ENCODE results near the gene HOPX.

The HOPX gene

GRCh38 chr4:56653461-56654237 lies 27.4 kb downstream of the HOPX start:
- Histone ChIP-seq H3K4me1 (ENCODE audit: control insufficient read depth, insufficient read depth, low read length) (peaks cover 40% of the 10 kb centered on the region), H3K9me3 (replicated peaks; ENCODE audit: low read length) (no peaks in the 10 kb centered on the region), H3K9ac (ENCODE audit: low read depth, low read length) (no peak overlapping the region), H3K27me3 (ENCODE audit: control insufficient read depth, insufficient read depth, low read length) (peaks cover 5% of the 10 kb centered on the region), H3K4me2 (ENCODE audit: low read length) (no peak overlapping the region), H3K4me3 (ENCODE audit: low read length) (no peak overlapping the region), H3K36me3 (ENCODE audit: insufficient read depth, low read length) (no peaks in the 10 kb centered on the region)

- Histone ChIP-seq H3K9ac (ENCODE audit: low read depth, low read length) (no peak overlapping the region), H3K27me3 (ENCODE audit: control insufficient read depth, insufficient read depth, low read length) (peaks cover 3% of the 10 kb centered on the region), H3K36me3 (ENCODE audit: insufficient read depth, low read length) (no peaks in the 10 kb centered on the region), H3K9me3 (replicated peaks; ENCODE audit: low read length) (no peaks in the 10 kb centered on the region), H3K4me1 (ENCODE audit: control insufficient read depth, insufficient read depth, low read length) (peaks cover 33% of the 10 kb centered on the region), H3K4me3 (ENCODE audit: low read length) (no peak overlapping the region), H3K4me2 (ENCODE audit: low read length) (no peak overlapping the region)
These were observed 28.9 kb downstream of the HOPX start for GRCh38 chr4:56652196-56652595.

GRCh38 chr4:56651056-56651350 lies 30.1 kb downstream of the HOPX start:
- H3K9ac ChIP-seq (ENCODE audit: low read depth, low read length) = no peak overlapping the region
- no peak overlapping the region for H3K4me2 ChIP-seq (ENCODE audit: low read length)
- H3K36me3 ChIP-seq (ENCODE audit: insufficient read depth, low read length) = no peaks in the 10 kb centered on the region
- H3K4me3 ChIP-seq (ENCODE audit: low read length) = no peak overlapping the region
- H3K27me3 ChIP-seq (ENCODE audit: control insufficient read depth, insufficient read depth, low read length) = no peaks in the 10 kb centered on the region
- peaks cover 27% of the 10 kb centered on the region for H3K4me1 ChIP-seq (ENCODE audit: control insufficient read depth, insufficient read depth, low read length)
- H3K9me3 ChIP-seq (replicated peaks; ENCODE audit: low read length) = no peaks in the 10 kb centered on the region

GRCh38 chr4:56650262-56651055 lies 30.6 kb downstream of the HOPX start:
- no peaks in the 10 kb centered on the region for H3K9me3 ChIP-seq (replicated peaks; ENCODE audit: low read length)
- H3K9ac ChIP-seq (ENCODE audit: low read depth, low read length) = no peak overlapping the region
- peaks cover 27% of the 10 kb centered on the region for H3K4me1 ChIP-seq (ENCODE audit: control insufficient read depth, insufficient read depth, low read length)
- no peak overlapping the region for H3K4me3 ChIP-seq (ENCODE audit: low read length)
- H3K27me3 ChIP-seq (ENCODE audit: control insufficient read depth, insufficient read depth, low read length) = no peaks in the 10 kb centered on the region
- no peaks in the 10 kb centered on the region for H3K36me3 ChIP-seq (ENCODE audit: insufficient read depth, low read length)
- no peak overlapping the region for H3K4me2 ChIP-seq (ENCODE audit: low read length)

- Histone ChIP-seq H3K4me3 (ENCODE audit: low read length) (no peak overlapping the region), H3K27me3 (ENCODE audit: control insufficient read depth, insufficient read depth, low read length) (no peaks in the 10 kb centered on the region), H3K4me1 (ENCODE audit: control insufficient read depth, insufficient read depth, low read length) (peaks cover 22% of the 10 kb centered on the region), H3K9me3 (replicated peaks; ENCODE audit: low read length) (no peaks in the 10 kb centered on the region), H3K36me3 (ENCODE audit: insufficient read depth, low read length) (no peaks in the 10 kb centered on the region), H3K4me2 (ENCODE audit: low read length) (no peak overlapping the region), H3K9ac (ENCODE audit: low read depth, low read length) (no peak overlapping the region)
These were observed 31.4 kb downstream of the HOPX start for GRCh38 chr4:56649445-56650261.

GRCh38 chr4:56648824-56649151 lies 32.3 kb downstream of the HOPX start:
- Histone ChIP-seq H3K4me1 (ENCODE audit: control insufficient read depth, insufficient read depth, low read length) (peaks cover 13% of the 10 kb centered on the region), H3K9ac (ENCODE audit: low read depth, low read length) (no peak overlapping the region), H3K4me3 (ENCODE audit: low read length) (no peak overlapping the region), H3K27me3 (ENCODE audit: control insufficient read depth, insufficient read depth, low read length) (no peaks in the 10 kb centered on the region), H3K9me3 (replicated peaks; ENCODE audit: low read length) (no peaks in the 10 kb centered on the region), H3K36me3 (ENCODE audit: insufficient read depth, low read length) (no peaks in the 10 kb centered on the region), H3K4me2 (ENCODE audit: low read length) (no peak overlapping the region)

GRCh38 chr4:56648021-56648823 lies 32.9 kb downstream of the HOPX start:
- H3K27me3 ChIP-seq (ENCODE audit: control insufficient read depth, insufficient read depth, low read length) = no peaks in the 10 kb centered on the region
- H3K9ac ChIP-seq (ENCODE audit: low read depth, low read length) = no peak overlapping the region
- no peaks in the 10 kb centered on the region for H3K9me3 ChIP-seq (replicated peaks; ENCODE audit: low read length)
- H3K4me3 ChIP-seq (ENCODE audit: low read length) = no peak overlapping the region
- H3K36me3 ChIP-seq (ENCODE audit: insufficient read depth, low read length) = no peaks in the 10 kb centered on the region
- no peak overlapping the region for H3K4me2 ChIP-seq (ENCODE audit: low read length)
- H3K4me1 ChIP-seq (ENCODE audit: control insufficient read depth, insufficient read depth, low read length) = peaks cover 8% of the 10 kb centered on the region

GRCh38 chr4:56646341-56646740 lies 34.8 kb downstream of the HOPX start:
- H3K4me1 ChIP-seq (ENCODE audit: control insufficient read depth, insufficient read depth, low read length) = peaks cover 17% of the 10 kb centered on the region
- H3K27me3 ChIP-seq (ENCODE audit: control insufficient read depth, insufficient read depth, low read length) = no peaks in the 10 kb centered on the region
- H3K4me3 ChIP-seq (ENCODE audit: low read length) = no peak overlapping the region

GRCh38 chr4:56643596-56643995 lies 37.5 kb downstream of the HOPX start:
- Histone ChIP-seq H3K9ac (ENCODE audit: low read depth, low read length) (no peak overlapping the region), H3K36me3 (ENCODE audit: insufficient read depth, low read length) (no peaks in the 10 kb centered on the region), H3K4me3 (ENCODE audit: low read length) (no peak overlapping the region), H3K9me3 (replicated peaks; ENCODE audit: low read length) (no peaks in the 10 kb centered on the region), H3K4me1 (ENCODE audit: control insufficient read depth, insufficient read depth, low read length) (peaks cover 29% of the 10 kb centered on the region), H3K4me2 (ENCODE audit: low read length) (no peak overlapping the region), H3K27me3 (ENCODE audit: control insufficient read depth, insufficient read depth, low read length) (no peaks in the 10 kb centered on the region)

More at GRCh38 chr4:56646341-56646740, 34.8 kb downstream of the HOPX start:
- no peaks in the 10 kb centered on the region for H3K9me3 ChIP-seq (replicated peaks; ENCODE audit: low read length)
- H3K9ac ChIP-seq (ENCODE audit: low read depth, low read length) = no peak overlapping the region
- no peak overlapping the region for H3K4me2 ChIP-seq (ENCODE audit: low read length)
- no peaks in the 10 kb centered on the region for H3K36me3 ChIP-seq (ENCODE audit: insufficient read depth, low read length)

- H3K4me1 ChIP-seq (ENCODE audit: control insufficient read depth, insufficient read depth, low read length) = peaks cover 32% of the 10 kb centered on the region
- H3K27me3 ChIP-seq (ENCODE audit: control insufficient read depth, insufficient read depth, low read length) = no peaks in the 10 kb centered on the region
- peak overlapping the region; percentile 73 for H3K9ac ChIP-seq (ENCODE audit: low read depth, low read length)
- H3K36me3 ChIP-seq (ENCODE audit: insufficient read depth, low read length) = no peaks in the 10 kb centered on the region
- peak overlapping the region; percentile 35 for H3K4me3 ChIP-seq (ENCODE audit: low read length)
- no peaks in the 10 kb centered on the region for H3K9me3 ChIP-seq (replicated peaks; ENCODE audit: low read length)
- peak overlapping the region; percentile 78 for H3K4me2 ChIP-seq (ENCODE audit: low read length)
These were observed 39.5 kb downstream of the HOPX start for GRCh38 chr4:56641494-56642051.
